IMR-90 (cell line): ENCODE measurements around the gene MCM6.

ENCODE experiments used
- CTCF ChIP-seq: conservative IDR thresholded peaks from 2 replicates; pipeline ENCODE4 v1.5.1; 2012; ENCODE audit warnings: mild to moderate bottlenecking, low read depth, low read length, improper control_type of control experiment
- POLR2A ChIP-seq: IDR thresholded peaks from 2 replicates; pipeline ENCODE4 v1.6.1; 2012; ENCODE audit warnings: mild to moderate bottlenecking, low read depth, low read length

- TF ChIP-seq CTCF: no peak
- TF ChIP-seq POLR2A: no peak
Measured at GRCh38 chr2:135829378-135830135, 46.7 kb downstream of the MCM6 start.
